K562 (cell line): ENCODE measurements around the gene MYO15B. TPM values are rescaled to one million over a fixed set of nuclear protein-coding genes. Genes with fewer than 3 reads are reported as not detected.

ENCODE experiments used
- ATAC-seq: fragments of 200-7000 bp; cut with Tn5 transposase; 3 replicates; pipeline ENCODE4 v1.9.1; 2020; ENCODE audit warnings: moderate library complexity
- BruUV-seq: library from RNA; stranded (reverse); fragments of 400-500 nt; replicated peaks from 2 replicates; lab custom pipeline; 2021; lab: Mats Ljungman, UMichigan
- CTCF ChIA-PET: fragments of 300-600 bp; formaldehyde crosslinking; extraction: SDS; loops from one replicate; lab custom pipeline; 2021; ENCODE audit warnings: low intra/inter-chr PET ratio; lab: Yijun Ruan, JAX
- POLR2A ChIA-PET: fragments of 300-600, 350-650 bp; sonication (Branson Sonifier 250); formaldehyde crosslinking; extraction: SDS; loops from one replicate; lab custom pipeline; 2021; ENCODE audit warnings: antibody characterized with exemption, inconsistent platforms; lab: Yijun Ruan, JAX
- DNase-seq, 4 experiments: peaks; one replicate each; pipeline versions ENCODE4 v3.0.0 to v3.0.0-alpha.2; 2011 to 2018; ENCODE audit warnings: low spot score in 3 of 4, mixed read lengths in 3 of 4; ENCODE audit errors: extremely low read depth in 1 of 4
- FAIRE-seq: peaks from 2 replicates; lab custom pipeline; 2011; peaks lifted over from hg19 to GRCh38; lab: Jason Lieb, UNC
- H2AFZ ChIP-seq: 2 replicates; pipeline ENCODE4 v1.6.0; 2011; ENCODE audit warnings: low read depth, low read length, control low read depth, inconsistent platforms
- H3K27ac ChIP-seq: fragments of 200-600 bp; 3 replicates; pipeline ENCODE4 v1.8.0; 2011; ENCODE audit warnings: low read depth, mild to moderate bottlenecking, control low read depth, inconsistent platforms, low read length, moderate library complexity, mixed read lengths; ENCODE audit errors: extremely low read depth
- H3K27me3 ChIP-seq, 2 experiments: fragments of 300-600 bp in 1 of 2; 2 replicates in 1 of 2; 3 replicates in 1 of 2; pipeline versions ENCODE4 v1.6.0 to v1.8.0; 2011; ENCODE audit warnings: inconsistent platforms in 2 of 2, low read length in 2 of 2, mild to moderate bottlenecking in 1 of 2, mixed read lengths in 1 of 2, moderate library complexity in 1 of 2; ENCODE audit not compliant: control insufficient read depth in 2 of 2, insufficient read depth in 2 of 2
- H3K36me3 ChIP-seq: fragments of 300-600 bp; 3 replicates; pipeline ENCODE4 v1.8.0; 2011; ENCODE audit warnings: mild to moderate bottlenecking, low read length, inconsistent platforms; ENCODE audit not compliant: control insufficient read depth, insufficient read depth
- H3K4me1 ChIP-seq, 2 experiments: fragments of 200-600 bp in 1 of 2; replicated peaks in 1 of 2; 2 replicates in 1 of 2; 3 replicates in 1 of 2; pipeline versions ENCODE4 v1.5.1 to v1.8.0; 2011; ENCODE audit warnings: inconsistent platforms in 2 of 2, low read length in 2 of 2, mild to moderate bottlenecking in 1 of 2, mixed read lengths in 1 of 2, moderate library complexity in 1 of 2; ENCODE audit not compliant: control insufficient read depth in 2 of 2, insufficient read depth in 2 of 2
- H3K4me2 ChIP-seq: 2 replicates; pipeline ENCODE4 v1.6.1; 2011; ENCODE audit warnings: low read length, control low read depth, inconsistent platforms, mixed read lengths; ENCODE audit not compliant: insufficient read depth
- H3K4me3 ChIP-seq: fragments of 200-600 bp; sonication (generic), shearing (Covaris generic); 2 replicates; pipeline ENCODE4 v1.5.1; 2016; ENCODE audit warnings: control low read depth, inconsistent platforms
- H3K79me2 ChIP-seq: fragments of 200-600 bp; 3 replicates; pipeline ENCODE4 v1.8.0; 2011; ENCODE audit warnings: low read length, inconsistent platforms; ENCODE audit not compliant: control insufficient read depth, insufficient read depth
- H3K9ac ChIP-seq, 2 experiments: 2 replicates each; pipeline versions ENCODE4 v1.6.0 to v1.6.1; 2011; ENCODE audit warnings: low read depth in 2 of 2, low read length in 2 of 2, control low read depth in 1 of 2, inconsistent platforms in 1 of 2, mild to moderate bottlenecking in 1 of 2, mixed read lengths in 1 of 2; ENCODE audit not compliant: insufficient read depth in 1 of 2
- H3K9me1 ChIP-seq: one replicate; pipeline ENCODE4 v1.6.0; 2011; ENCODE audit warnings: inconsistent platforms, mild to moderate bottlenecking, low read length, moderate library complexity; ENCODE audit not compliant: control insufficient read depth, insufficient read depth
- H3K9me3 ChIP-seq: replicated peaks from 2 replicates; pipeline ENCODE4 v1.5.1; 2011; ENCODE audit warnings: low read depth, low read length, inconsistent platforms; ENCODE audit not compliant: control insufficient read depth, insufficient read depth
- H4K20me1 ChIP-seq: replicated peaks from 2 replicates; pipeline ENCODE4 v1.6.1; 2011; ENCODE audit warnings: low read length, inconsistent platforms, mixed read lengths; ENCODE audit not compliant: control insufficient read depth, insufficient read depth
- POLR2G ChIP-seq: fragments of 200-400 bp; formaldehyde crosslinking; IDR thresholded peaks from 2 replicates; pipeline ENCODE4 v1.6.1; 2017; ENCODE audit warnings: low read depth, mild to moderate bottlenecking, antibody characterized with exemption, low read length, moderate library complexity
- SRF ChIP-seq, 2 experiments: fragments of 250-450, 450-650 bp in 1 of 2; sonication (Bioruptor Pico) in 1 of 2; sonication (generic) in 1 of 2; formaldehyde crosslinking; IDR thresholded peaks; 2 replicates each; pipeline versions ENCODE4 v1.5.0 to v1.5.1; 2020 to 2022; ENCODE audit warnings: mild to moderate bottlenecking in 1 of 2, missing genetic modification reagents in 1 of 2
- YY1 ChIP-seq, 3 experiments: IDR thresholded peaks; 2 replicates each; pipeline ENCODE4 v1.6.1; 2011; ENCODE audit warnings: low read length in 2 of 3, mild to moderate bottlenecking in 2 of 3, moderate library complexity in 2 of 3, borderline replicate concordance in 1 of 3, control low read depth in 1 of 3, low read depth in 1 of 3; ENCODE audit not compliant: insufficient read depth in 3 of 3, insufficient replicate concordance in 2 of 3, control insufficient read depth in 1 of 3, insufficient read length in 1 of 3; ENCODE audit errors: extremely low read depth in 1 of 3
- WGBS: fragments of 100-300 bp; shearing (Covaris generic); methylation state at CpG from one replicate; pipeline ENCODE4 v1.1.6; 2016; ENCODE audit warnings: low coverage, mixed read lengths; ENCODE audit not compliant: insufficient coverage; ENCODE audit errors: missing lambda C conversion rate; 5-methylcytosine and 5-hydroxymethylcytosine counted together
- in situ Hi-C: fragments of 300-500 bp; cut with MboI; formaldehyde crosslinking; loops from 4 replicates; pipeline ENCODE4 v1.15.0; 2018; ENCODE audit warnings: inconsistent platforms, mixed read lengths
- intact Hi-C: fragments of 100-400 bp; cut with micrococcal nuclease; formaldehyde crosslinking; loops from 2 replicates; pipeline ENCODE4 v1.14.2; 2022
- polyA plus RNA-seq, 8 experiments: library from polyadenylated mRNA; depleted of rRNA in 4 of 8; stranded (reverse) in 5 of 8; unstranded in 3 of 8; fragments of >200 nt; fragmentation: Nextera tagmentation in 2 of 8; fragmentation: Illumina TruSeq in 1 of 8; extraction: Ambion mirVana in 2 of 8; extraction: Trizol in 1 of 8; gene quantifications; 2 replicates each; pipeline versions ENCODE4 v1.2.1 to v1.2.3, GENCODE V29; 2011 to 2014; ENCODE audit warnings: inconsistent platforms in 1 of 8, missing spikeins in 1 of 8
- total RNA-seq, 7 experiments: library from RNA; depleted of rRNA in 6 of 7; stranded (reverse); fragments of >200 nt in 6 of 7; fragmentation: Illumina TruSeq in 2 of 7; extraction: Trizol in 2 of 7; gene quantifications; 2 replicates each; pipeline versions ENCODE4 v1.2.1 to v1.2.3, GENCODE V29; 2011 to 2021; ENCODE audit warnings: low replicate concordance in 1 of 7
- TF ChIP-seq, protein P1 (sequence below): sonication (generic); formaldehyde crosslinking; IDR thresholded peaks from 2 replicates; pipeline ENCODE4 v1.8.1; 2023; ENCODE audit warnings: mild to moderate bottlenecking, missing genetic modification reagents

Gene MYO15B
- total and polyA plus RNA-seq, 9 of the 15 experiments (the other 6 are each of a cell fraction or from before 2014, with no cell fraction given) = 0.05 to 3.1 (median 0.83) TPM; not detected in 2

- CTCF ChIA-PET = interaction anchor here (0.6 kb wide), 1 partner anchor 177 kb away, joined by 3 read pairs; no protein-coding TSS in a partner anchor
- no peak; the same call in 1 of the 3 replicates for ATAC-seq
- H3K79me2 ChIP-seq = no peaks in the 10 kb centered on the region
- intact Hi-C loops = no loop called here
- peak; percentile 21; the same call in 1 of the 2 replicates for TF ChIP-seq POLR2G
- TF ChIP-seq YY1 (IDR thresholded peaks at IDR 0.05; ENCODE audit: borderline replicate concordance in 1 of 3, control insufficient read depth in 1 of 3, extremely low read depth in 1 of 3, insufficient read depth in 3 of 3, insufficient read length in 1 of 3, insufficient replicate concordance in 2 of 3, low read depth in 1 of 3, low read length in 2 of 3) = peak in 1 of 3 experiments; percentile 2
- no peak for TF ChIP-seq SRF (CRISPR knock-in tag; IDR thresholded peaks at IDR 0.05)
- TF ChIP-seq, protein P1, sequence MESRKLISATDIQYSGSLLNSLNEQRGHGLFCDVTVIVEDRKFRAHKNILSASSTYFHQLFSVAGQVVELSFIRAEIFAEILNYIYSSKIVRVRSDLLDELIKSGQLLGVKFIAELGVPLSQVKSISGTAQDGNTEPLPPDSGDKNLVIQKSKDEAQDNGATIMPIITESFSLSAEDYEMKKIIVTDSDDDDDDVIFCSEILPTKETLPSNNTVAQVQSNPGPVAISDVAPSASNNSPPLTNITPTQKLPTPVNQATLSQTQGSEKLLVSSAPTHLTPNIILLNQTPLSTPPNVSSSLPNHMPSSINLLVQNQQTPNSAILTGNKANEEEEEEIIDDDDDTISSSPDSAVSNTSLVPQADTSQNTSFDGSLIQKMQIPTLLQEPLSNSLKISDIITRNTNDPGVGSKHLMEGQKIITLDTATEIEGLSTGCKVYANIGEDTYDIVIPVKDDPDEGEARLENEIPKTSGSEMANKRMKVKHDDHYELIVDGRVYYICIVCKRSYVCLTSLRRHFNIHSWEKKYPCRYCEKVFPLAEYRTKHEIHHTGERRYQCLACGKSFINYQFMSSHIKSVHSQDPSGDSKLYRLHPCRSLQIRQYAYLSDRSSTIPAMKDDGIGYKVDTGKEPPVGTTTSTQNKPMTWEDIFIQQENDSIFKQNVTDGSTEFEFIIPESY (CRISPR knock-in tag) = peak; percentile 91
- TF ChIP-seq, all 486 proteins: peak for 3
- in situ Hi-C loops = no loop called here
- H3K9me3 ChIP-seq = no peaks in the 10 kb centered on the region
- H2AFZ ChIP-seq = 0 out of 2 replicates have a peak overlapping the region, but pooled peaks have one; percentile 14
- H3K9ac ChIP-seq = peak overlapping the region in 1 of 2 experiments; percentile 77; a peak in 1 of 4 replicates
- no peaks in the 10 kb centered on the region for H4K20me1 ChIP-seq
- H3K36me3 ChIP-seq = peaks cover 1% of the 10 kb centered on the region; the same call in 1 of the 3 replicates
- POLR2A ChIA-PET = interaction anchor here (0.6 to 1.0 kb wide), 3 partner anchors 11 to 261 kb away, joined by 3 read pairs; no protein-coding TSS in a partner anchor
- no peak overlapping the region for H3K4me2 ChIP-seq
- no peak overlapping the region for H3K4me3 ChIP-seq
- no peaks in the 10 kb centered on the region for H3K9me1 ChIP-seq
- no TSS peak for BruUV-seq
- peaks cover 10 to 43% of the 10 kb centered on the region in 2 experiments; a peak in 4 of 5 replicates for H3K4me1 ChIP-seq
- DNase-seq (no peak), FAIRE-seq (no peak)
- peak overlapping the region; percentile 57; the same call in 2 of the 3 replicates for H3K27ac ChIP-seq
- 85% methylated on average over 10 of the region's 11 CpGs for WGBS
- no peaks in the 10 kb centered on the region for H3K27me3 ChIP-seq
Measured at GRCh38 chr17:75570772-75571171, 16.8 kb upstream of the MYO15B start.
